Testis (tissue), 3 donors: ENCODE results near the gene MRGPRG. TPM values are rescaled to one million over a fixed set of nuclear protein-coding genes. Genes with fewer than 3 reads are reported as not detected.

ENCODE experiments used
- DNase-seq: peaks from one replicate; pipeline ENCODE4 v3.0.0-alpha.2; 2019
- H3K27ac ChIP-seq, 2 donors: fragments of 200-600 bp; sonication (generic); one replicate each; pipeline ENCODE4 v1.5.1; 2019
- H3K27me3 ChIP-seq: fragments of 200-600 bp; sonication (generic); one replicate; pipeline ENCODE4 v1.5.1; 2019
- H3K36me3 ChIP-seq: fragments of 200-600 bp; sonication (generic); one replicate; pipeline ENCODE4 v1.5.1; 2017; ENCODE audit warnings: low read depth; ENCODE audit errors: missing control alignments
- H3K4me1 ChIP-seq: fragments of 200-600 bp; sonication (generic); one replicate; pipeline ENCODE4 v1.5.1; 2019
- H3K4me3 ChIP-seq, 2 donors: fragments of 200-600 bp; sonication (generic); one replicate each; pipeline ENCODE4 v1.5.1; 2017 to 2019
- H3K9me3 ChIP-seq: fragments of 200-600 bp; sonication (generic); one replicate; pipeline ENCODE4 v1.5.1; 2017
- CTCF ChIP-seq, 3 experiments: fragments of 450-650 bp in 2 of 3; fragments of 200-600 bp in 1 of 3; sonication (generic) in 1 of 3; IDR thresholded peaks; one replicate each; pipeline ENCODE4 v1.5.1; 2016 to 2019; ENCODE audit warnings: antibody characterized with exemption in 3 of 3, mild to moderate bottlenecking in 2 of 3, moderate library complexity in 1 of 3
- POLR2A ChIP-seq: fragments of 450-650 bp; IDR thresholded peaks from one replicate; pipeline ENCODE4 v1.6.1; 2017; ENCODE audit warnings: antibody characterized with exemption, mild to moderate bottlenecking, moderate library complexity
- WGBS, 2 donors: methylation state at CpG; one replicate each; pipeline ENCODE4 v1.1.5; 2018; 5-methylcytosine and 5-hydroxymethylcytosine counted together
- intact Hi-C: fragments of 100-400 bp; cut with DNase I; formaldehyde crosslinking; loops from one replicate; pipeline ENCODE4 v1.15.1; 2023; ENCODE audit warnings: low total_unique reads
- polyA plus RNA-seq: library from polyadenylated mRNA; stranded (reverse); fragments of 350-450 nt; fragmentation: Illumina TruSeq; extraction: RNeasy Lipid Tissue Mini Kit (QIAGEN cat#74804); gene quantifications from one replicate; pipeline ENCODE4 v1.2.3, GENCODE V29; 2014; ENCODE audit warnings: low read depth, low replicate concordance; ENCODE audit not compliant: insufficient read depth
- total RNA-seq, 2 donors: library from RNA; depleted of rRNA; stranded (reverse); fragments of >200 nt; gene quantifications; one replicate each; pipeline ENCODE4 v1.2.3, GENCODE V29; 2016

Gene MRGPRG
- total and polyA plus RNA-seq, 3 donors from 2014 or later = 0.50 TPM; not detected in 2

GRCh38 chr11:3192511-3193372, 25.9 kb downstream of the MRGPRG start:
- intact Hi-C loops = no loop called here
- H3K4me1 ChIP-seq = no peaks in the 10 kb centered on the region
- H3K27me3 ChIP-seq = no peaks in the 10 kb centered on the region
- no peak for DNase-seq
- H3K36me3 ChIP-seq = no peaks in the 10 kb centered on the region
- 87 to 90% methylated on average over 10 to 14 of the region's 14 CpGs for WGBS, 2 donors
- no peak overlapping the region for H3K4me3 ChIP-seq
- no peak overlapping the region for H3K27ac ChIP-seq
- TF ChIP-seq CTCF (IDR thresholded peaks at IDR 0.05) (no peak), POLR2A (no peak)
- no peaks in the 10 kb centered on the region for H3K9me3 ChIP-seq

- intact Hi-C loops = no loop called here
- H3K27me3 ChIP-seq = no peaks in the 10 kb centered on the region
- no peak overlapping the region for H3K4me3 ChIP-seq
- no peak for DNase-seq
- no peak for TF ChIP-seq POLR2A
- no peak for TF ChIP-seq CTCF (IDR thresholded peaks at IDR 0.05)
- no peaks in the 10 kb centered on the region for H3K9me3 ChIP-seq
- H3K4me1 ChIP-seq = no peaks in the 10 kb centered on the region
- no peaks in the 10 kb centered on the region for H3K36me3 ChIP-seq
- 91 to 94% methylated on average over 18 to 19 of the region's 19 CpGs for WGBS, 2 donors
- H3K27ac ChIP-seq = no peak overlapping the region
These were observed 26.9 kb downstream of the MRGPRG start for GRCh38 chr11:3191586-3192324.

GRCh38 chr11:3190600-3190999, 28.0 kb downstream of the MRGPRG start:
- WGBS, 2 donors = 78 to 85% methylated on average over 6 of the region's 6 CpGs
- no peak for DNase-seq
- intact Hi-C loops = no loop called here

GRCh38 chr11:3189886-3190583, 28.6 kb downstream of the MRGPRG start:
- H3K9me3 ChIP-seq = no peaks in the 10 kb centered on the region
- 87 to 88% methylated on average over 9 to 11 of the region's 11 CpGs for WGBS, 2 donors
- no peaks in the 10 kb centered on the region for H3K36me3 ChIP-seq
- no peak overlapping the region for H3K4me3 ChIP-seq
- intact Hi-C loops = no loop called here
- TF ChIP-seq POLR2A = no peak
- TF ChIP-seq CTCF (IDR thresholded peaks at IDR 0.05) = no peak
- DNase-seq = no peak
- no peak overlapping the region for H3K27ac ChIP-seq
- H3K27me3 ChIP-seq = no peaks in the 10 kb centered on the region
- no peaks in the 10 kb centered on the region for H3K4me1 ChIP-seq

More at GRCh38 chr11:3190600-3190999, 28.0 kb downstream of the MRGPRG start:
- TF ChIP-seq CTCF (IDR thresholded peaks at IDR 0.05) (no peak), POLR2A (no peak)
- no peak overlapping the region for H3K27ac ChIP-seq
- H3K27me3 ChIP-seq = no peaks in the 10 kb centered on the region
- H3K36me3 ChIP-seq = no peaks in the 10 kb centered on the region
- no peaks in the 10 kb centered on the region for H3K4me1 ChIP-seq
- H3K9me3 ChIP-seq = no peaks in the 10 kb centered on the region
- H3K4me3 ChIP-seq = no peak overlapping the region
